BE2C (cell line): ENCODE data around the gene YPEL4.

Experiments
- DNase-seq: peaks from one replicate; pipeline ENCODE4 v3.0.0-alpha.2; 2020
- H3K27me3 ChIP-seq: fragments of 250-450 bp; sonication (Bioruptor Pico); 2 replicates; pipeline ENCODE4 v1.5.1; 2020; ENCODE audit warnings: mild to moderate bottlenecking
- H3K36me3 ChIP-seq: fragments of 250-450 bp; sonication (Bioruptor Pico); 2 replicates; pipeline ENCODE4 v1.5.1; 2020; ENCODE audit warnings: mild to moderate bottlenecking
- H3K4me1 ChIP-seq: fragments of 250-450 bp; sonication (Bioruptor Pico); 2 replicates; pipeline ENCODE4 v1.5.1; 2020
- H3K4me3 ChIP-seq: 2 replicates; pipeline ENCODE4 v1.5.1; 2011; ENCODE audit warnings: low read depth, low read length
- H3K9me3 ChIP-seq: fragments of 250-450 bp; sonication (Bioruptor Pico); 2 replicates; pipeline ENCODE4 v1.5.1; 2020
- TF ChIP-seq, protein P1 (sequence below): IDR thresholded peaks from 2 replicates; pipeline ENCODE4 v1.5.1; 2012; ENCODE audit warnings: mild to moderate bottlenecking, low read depth, low read length

The YPEL4 gene

GRCh38 chr11:57641011-57641807 is 8.5 kb downstream of the YPEL4 start:
- peak; percentile 31 for DNase-seq
- Histone ChIP-seq H3K9me3 (no peaks in the 10 kb centered on the region), H3K4me3 (no peak overlapping the region), H3K36me3 (no peaks in the 10 kb centered on the region), H3K4me1 (no peaks in the 10 kb centered on the region), H3K27me3 (peaks cover 3% of the 10 kb centered on the region)
- TF ChIP-seq, protein P1, sequence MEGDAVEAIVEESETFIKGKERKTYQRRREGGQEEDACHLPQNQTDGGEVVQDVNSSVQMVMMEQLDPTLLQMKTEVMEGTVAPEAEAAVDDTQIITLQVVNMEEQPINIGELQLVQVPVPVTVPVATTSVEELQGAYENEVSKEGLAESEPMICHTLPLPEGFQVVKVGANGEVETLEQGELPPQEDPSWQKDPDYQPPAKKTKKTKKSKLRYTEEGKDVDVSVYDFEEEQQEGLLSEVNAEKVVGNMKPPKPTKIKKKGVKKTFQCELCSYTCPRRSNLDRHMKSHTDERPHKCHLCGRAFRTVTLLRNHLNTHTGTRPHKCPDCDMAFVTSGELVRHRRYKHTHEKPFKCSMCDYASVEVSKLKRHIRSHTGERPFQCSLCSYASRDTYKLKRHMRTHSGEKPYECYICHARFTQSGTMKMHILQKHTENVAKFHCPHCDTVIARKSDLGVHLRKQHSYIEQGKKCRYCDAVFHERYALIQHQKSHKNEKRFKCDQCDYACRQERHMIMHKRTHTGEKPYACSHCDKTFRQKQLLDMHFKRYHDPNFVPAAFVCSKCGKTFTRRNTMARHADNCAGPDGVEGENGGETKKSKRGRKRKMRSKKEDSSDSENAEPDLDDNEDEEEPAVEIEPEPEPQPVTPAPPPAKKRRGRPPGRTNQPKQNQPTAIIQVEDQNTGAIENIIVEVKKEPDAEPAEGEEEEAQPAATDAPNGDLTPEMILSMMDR: peak; percentile 47

- no peak overlapping the region for H3K4me3 ChIP-seq
- no peaks in the 10 kb centered on the region for H3K9me3 ChIP-seq
- H3K27me3 ChIP-seq: no peaks in the 10 kb centered on the region
- no peaks in the 10 kb centered on the region for H3K36me3 ChIP-seq
- TF ChIP-seq, protein P1: no peak
- DNase-seq: no peak
- H3K4me1 ChIP-seq: no peaks in the 10 kb centered on the region
Measured at GRCh38 chr11:57640068-57640800, 9.5 kb downstream of the YPEL4 start.

DNA sequence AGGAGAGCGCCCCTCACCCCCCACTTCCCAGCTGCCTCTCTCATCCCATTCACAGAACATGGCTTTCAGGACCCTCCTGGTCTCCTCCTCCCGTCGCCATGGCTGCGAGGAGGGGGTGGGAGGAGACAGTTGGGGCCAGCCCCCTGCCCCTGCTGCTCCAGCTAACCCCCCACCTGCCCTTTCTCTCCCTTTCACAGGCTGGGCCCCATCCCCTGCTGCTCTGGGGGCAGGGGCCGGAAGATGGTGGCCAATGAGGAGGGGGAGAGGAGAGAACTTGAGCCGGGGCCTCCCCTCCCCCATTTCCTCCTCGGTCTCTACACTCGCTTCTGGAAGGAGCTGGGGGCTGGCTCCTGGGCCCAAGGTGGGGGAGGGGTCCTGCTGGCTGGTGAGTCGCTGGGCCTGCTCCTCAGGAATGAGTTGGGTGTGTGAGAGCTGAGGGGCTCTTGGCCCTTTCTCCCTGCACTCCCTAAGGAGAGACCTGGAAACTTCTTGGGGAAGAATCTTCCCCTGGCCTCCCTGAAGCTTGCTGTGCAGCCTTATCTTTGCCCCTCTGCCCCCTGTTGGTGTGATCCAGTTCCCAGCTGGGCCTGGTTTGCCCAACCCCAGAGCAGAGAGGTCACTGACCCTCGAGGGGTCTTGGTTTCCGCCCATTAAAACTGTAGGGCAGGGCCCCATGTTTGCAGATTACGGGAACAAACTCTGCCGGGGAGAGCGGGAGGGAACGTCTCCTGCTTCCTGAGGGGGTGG is 10.2 kb downstream of the YPEL4 start:
- no peaks in the 10 kb centered on the region for H3K36me3 ChIP-seq
- H3K4me3 ChIP-seq: peak overlapping the region; percentile 77
- H3K9me3 ChIP-seq: no peaks in the 10 kb centered on the region
- no peaks in the 10 kb centered on the region for H3K27me3 ChIP-seq
- peak; percentile 28 for DNase-seq
- TF ChIP-seq, protein P1: no peak
- no peaks in the 10 kb centered on the region for H3K4me1 ChIP-seq

- TF ChIP-seq, protein P1: no peak
- H3K4me3 ChIP-seq: peak overlapping the region; percentile 77
- H3K9me3 ChIP-seq: no peaks in the 10 kb centered on the region
- no peak for DNase-seq
- H3K4me1 ChIP-seq: no peaks in the 10 kb centered on the region
- H3K36me3 ChIP-seq: no peaks in the 10 kb centered on the region
- H3K27me3 ChIP-seq: no peaks in the 10 kb centered on the region
Measured at GRCh38 chr11:57638811-57639320, 10.8 kb downstream of the YPEL4 start.

DNA sequence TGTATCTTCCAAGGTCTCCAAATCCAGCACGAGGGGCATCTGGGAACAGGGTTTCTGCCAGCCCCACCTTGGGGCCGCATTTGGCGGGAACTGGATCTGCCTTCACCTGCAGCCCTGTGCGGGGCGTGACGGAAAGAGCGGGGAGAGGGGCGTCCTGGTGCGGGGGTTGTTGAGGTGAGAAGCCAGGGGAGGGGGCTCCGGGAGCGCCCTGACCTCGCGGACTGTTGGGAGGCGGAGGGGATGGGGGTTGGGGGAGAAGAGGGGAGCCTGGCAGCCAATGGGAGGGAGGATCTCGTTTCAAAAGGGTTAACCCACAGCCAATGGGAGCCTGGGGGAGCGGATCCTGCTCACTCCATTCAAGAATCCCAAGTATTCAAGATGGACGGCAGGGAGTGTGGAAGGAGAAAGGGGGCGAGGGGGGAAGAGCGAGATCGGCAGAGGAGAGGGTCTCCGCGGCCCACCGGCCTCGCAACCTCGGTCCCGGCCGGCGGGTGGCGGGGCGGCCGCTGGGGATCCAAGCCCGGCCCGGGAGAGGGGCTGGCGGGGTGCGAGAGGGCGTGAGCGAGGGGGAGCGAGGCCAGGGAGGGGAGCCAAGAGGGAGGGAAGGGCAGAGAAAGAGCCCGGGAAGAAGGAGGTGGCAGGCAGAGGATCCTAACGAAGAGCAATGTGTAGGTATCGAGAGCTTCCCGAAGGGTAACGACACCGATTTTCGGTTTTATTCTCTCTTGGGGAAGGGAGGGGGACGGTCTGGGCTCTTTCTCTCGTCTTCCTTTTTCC is 11.5 kb downstream of the YPEL4 start:
- H3K36me3 ChIP-seq: no peaks in the 10 kb centered on the region
- TF ChIP-seq, protein P1: no peak
- peak overlapping the region; percentile 77 for H3K4me3 ChIP-seq
- H3K27me3 ChIP-seq: no peaks in the 10 kb centered on the region
- no peaks in the 10 kb centered on the region for H3K4me1 ChIP-seq
- DNase-seq: peak; percentile 63
- H3K9me3 ChIP-seq: no peaks in the 10 kb centered on the region
